Coronary artery (tissue), 2 donors: Measurements from ENCODE around the gene MT1G.

ENCODE experiments used
- DNase-seq: peaks from one replicate; pipeline ENCODE4 v3.0.0-alpha.2; 2017; ENCODE audit warnings: low spot score
- H3K27ac ChIP-seq, 2 donors: fragments of 200-600 bp; sonication (generic); one replicate each; pipeline ENCODE4 v1.5.1; 2016 to 2019
- H3K4me3 ChIP-seq: fragments of 200-600 bp; sonication (generic); 2 replicates; pipeline ENCODE4 v1.5.1; 2016; ENCODE audit warnings: mild to moderate bottlenecking, moderate library complexity
- CTCF ChIP-seq: fragments of 200-600 bp; sonication (generic); IDR thresholded peaks from one replicate; pipeline ENCODE4 v1.5.1; 2019; ENCODE audit warnings: antibody characterized with exemption

The MT1G gene

GRCh38 chr16:56639045-56639444 lies 28.8 kb downstream of the MT1G start:
- peak overlapping the region; percentile 70 for H3K4me3 ChIP-seq

DNA sequence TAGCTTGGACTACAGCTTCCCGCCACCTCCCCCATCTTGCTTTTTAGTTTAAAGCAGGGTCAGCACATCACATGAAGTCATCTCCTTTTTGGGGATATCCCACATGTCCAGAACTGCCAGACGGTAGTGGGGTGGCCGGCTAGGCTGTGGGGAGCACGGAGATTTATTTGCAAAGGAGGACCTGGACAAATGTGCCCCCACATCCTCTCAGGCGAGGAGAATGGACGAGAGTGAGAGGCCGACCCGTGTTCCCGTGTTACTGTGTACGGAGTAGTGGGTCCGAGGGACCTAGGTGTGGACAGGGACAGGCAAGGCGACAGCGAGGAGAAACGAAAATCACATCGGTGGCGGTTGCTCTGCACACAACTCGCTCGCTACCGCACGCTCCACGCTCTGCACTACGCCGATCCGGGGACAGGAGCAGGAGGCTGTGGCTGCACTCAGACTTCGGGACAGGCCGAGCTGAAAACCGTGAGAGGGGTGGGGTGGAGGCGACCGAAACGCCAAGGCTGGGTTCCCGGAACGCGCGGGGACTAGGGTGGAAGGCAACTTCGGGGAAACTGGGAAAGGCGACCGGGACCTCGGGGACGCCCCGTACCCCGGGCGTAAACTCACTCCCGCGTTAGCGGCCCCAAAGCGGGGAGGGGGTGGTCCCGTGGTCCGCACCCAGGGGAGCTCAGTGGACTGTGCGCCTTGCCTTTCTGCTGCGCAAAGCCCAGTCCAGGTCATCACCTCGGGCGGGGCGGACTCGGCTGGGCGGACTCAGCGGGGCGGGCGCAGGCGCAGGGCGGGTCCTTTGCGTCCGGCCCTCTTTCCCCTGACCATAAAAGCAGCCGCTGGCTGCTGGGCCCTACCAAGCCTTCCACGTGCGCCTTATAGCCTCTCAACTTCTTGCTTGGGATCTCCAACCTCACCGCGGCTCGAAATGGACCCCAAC lies 29.8 kb downstream of the MT1G start, which contains the start of gene MT1A:
Gene MT1A (plus strand): TSS at position 853 of the 937 bp plus-strand sequence. CDS start 73 bp downstream, at position 926.
- DNase-seq: peak; percentile 93
- Histone ChIP-seq H3K4me3 (peak within 1 kb of the TSS; percentile 70), H3K27ac (peak within 1 kb of the TSS; percentile 81 to 85)
- TF ChIP-seq CTCF: no peak

More at GRCh38 chr16:56639045-56639444, 28.8 kb downstream of the MT1G start:
- TF ChIP-seq CTCF: no peak
- no peak for DNase-seq
- peak overlapping the region; percentile 81 to 85 for H3K27ac ChIP-seq

DNA sequence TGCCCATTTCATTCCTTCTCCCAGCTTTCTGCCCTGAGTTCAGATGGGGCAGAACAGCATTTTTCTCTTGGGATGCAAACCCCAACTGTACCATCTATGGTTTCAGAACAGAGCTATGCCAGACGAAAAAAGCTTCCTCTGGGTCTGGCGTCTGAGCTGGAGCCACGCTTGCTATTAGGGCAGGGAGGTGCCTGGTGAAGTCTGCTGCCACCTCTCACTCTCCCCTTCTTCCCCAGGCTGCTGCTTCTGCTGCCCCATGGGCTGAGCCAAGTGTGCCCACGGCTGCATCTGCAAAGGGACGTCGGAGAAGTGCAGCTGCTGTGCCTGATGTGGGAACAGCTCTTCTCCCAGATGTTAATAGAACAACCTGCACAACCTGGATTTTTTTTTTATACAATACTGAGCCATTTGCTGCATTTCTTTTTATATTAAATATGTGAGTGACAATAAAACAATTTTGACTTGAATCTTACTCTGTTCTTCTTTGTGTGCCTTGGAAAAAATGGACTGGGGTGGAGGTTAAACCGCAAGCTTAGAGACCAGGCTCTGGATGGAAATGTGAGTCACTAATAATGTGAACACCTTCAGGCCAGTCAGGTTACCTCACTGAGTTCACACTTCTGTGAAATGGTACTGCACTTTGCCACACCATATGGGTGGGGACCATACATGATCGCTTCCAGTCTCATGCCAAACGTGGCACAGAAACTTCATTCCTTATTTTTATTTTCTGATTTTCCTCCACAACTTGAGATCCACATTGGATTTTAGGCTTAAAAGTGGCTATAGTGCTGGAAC lies 31.1 kb downstream of the MT1G start:
- no peak for DNase-seq

DNA sequence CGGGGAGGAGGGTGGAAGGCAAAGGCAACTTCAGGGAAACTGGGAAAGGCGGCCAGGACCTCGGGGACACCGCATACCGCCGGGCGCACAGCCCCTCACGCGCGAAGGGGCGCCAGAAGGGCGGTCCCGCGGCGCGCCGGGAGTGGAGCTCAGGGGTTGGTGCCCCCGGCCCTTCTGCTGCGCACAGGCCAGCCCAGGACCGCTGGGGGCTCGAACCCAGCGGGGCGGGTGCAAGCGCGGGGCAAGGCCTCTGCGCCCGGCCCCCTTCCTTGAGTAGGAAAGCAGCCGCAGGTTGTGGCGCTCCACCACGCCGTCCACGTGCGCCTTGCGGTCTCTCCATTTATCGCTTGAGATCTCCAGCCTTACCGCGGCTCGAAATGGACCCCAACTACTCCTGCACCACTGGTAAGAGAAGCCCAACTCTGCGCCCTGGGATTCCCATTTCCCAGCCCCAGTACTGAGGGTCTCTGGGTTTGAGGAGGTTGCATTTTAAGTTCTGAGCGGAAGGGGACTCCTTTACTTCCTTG lies 32.4 kb downstream of the MT1G start:
- no peak for TF ChIP-seq CTCF
- Histone ChIP-seq H3K27ac (peak overlapping the region in 1 of 2 donors; percentile 41), H3K4me3 (peak overlapping the region; percentile 54)
- no peak for DNase-seq

More for the DNA sequence above, 31.1 kb downstream of the MT1G start:
- TF ChIP-seq CTCF: no peak
- Histone ChIP-seq H3K4me3 (no peak overlapping the region), H3K27ac (no peak overlapping the region)

GRCh38 chr16:56634715-56635440 lies 33.0 kb downstream of the MT1G start:
- TF ChIP-seq CTCF: no peak
- peak overlapping the region in 1 of 2 donors; percentile 41 for H3K27ac ChIP-seq
- H3K4me3 ChIP-seq: peak overlapping the region; percentile 54
- no peak for DNase-seq

- DNase-seq: no peak
- Histone ChIP-seq H3K4me3 (peak overlapping the region; percentile 72), H3K27ac (peak overlapping the region; percentile 85 to 90)
- TF ChIP-seq CTCF: no peak
Measured at GRCh38 chr16:56633535-56633934, 34.3 kb downstream of the MT1G start.
